GM19395 (cell line): ENCODE results near the gene ITK.
"Not testable (repeated sequence)": the region's sequence is repeated elsewhere in the genome, so short reads cannot be mapped to it uniquely, and the experiment has no call there.

ENCODE experiments used
- ATAC-seq: cut with Tn5 transposase; IDR thresholded peaks from one replicate; pipeline ENCODE4 v1.9.1; 2021; ENCODE audit warnings: mild to moderate bottlenecking, moderate library complexity; ENCODE audit not compliant: unreplicated experiment

The ITK gene

DNA sequence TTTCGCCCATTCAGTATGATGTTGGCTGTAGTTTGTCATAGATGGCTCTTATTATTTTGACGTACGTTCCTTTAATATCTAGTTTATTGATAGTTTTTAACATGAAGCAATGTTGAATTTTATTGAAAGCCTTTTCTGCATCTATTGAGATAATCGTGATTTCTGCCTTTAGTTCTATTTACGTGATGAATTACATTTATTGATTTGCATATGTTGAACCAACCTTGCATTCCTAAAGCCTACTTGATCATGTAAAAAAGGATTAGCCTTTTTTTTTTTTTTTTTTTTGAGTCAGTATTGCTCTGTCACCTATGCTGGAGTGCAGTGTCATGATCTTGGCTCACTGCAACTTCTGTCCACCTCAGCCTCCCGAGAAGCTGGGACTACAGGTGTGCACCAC, 25.1 kb downstream of the ITK start:
- ATAC-seq, result no peak

DNA sequence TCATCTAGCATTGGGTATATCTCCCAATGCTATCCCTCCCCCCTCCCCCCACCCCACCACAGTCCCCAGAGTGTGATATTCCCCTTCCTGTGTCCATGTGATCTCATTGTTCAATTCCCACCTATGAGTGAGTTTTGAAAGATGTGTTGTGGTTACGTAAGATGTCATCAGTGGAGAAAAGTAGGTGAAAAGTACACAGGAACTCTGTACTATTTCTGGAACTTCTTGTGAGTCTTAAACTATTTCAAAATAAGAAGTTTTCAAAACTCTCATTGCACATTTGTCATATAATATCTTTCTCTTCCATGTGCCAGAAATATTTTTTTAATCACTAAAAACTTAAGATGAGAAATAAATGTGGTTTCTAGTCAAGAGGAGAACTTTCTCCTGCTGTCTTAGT, 30.0 kb downstream of the ITK start:
- ATAC-seq, result not testable (repeated sequence)

DNA sequence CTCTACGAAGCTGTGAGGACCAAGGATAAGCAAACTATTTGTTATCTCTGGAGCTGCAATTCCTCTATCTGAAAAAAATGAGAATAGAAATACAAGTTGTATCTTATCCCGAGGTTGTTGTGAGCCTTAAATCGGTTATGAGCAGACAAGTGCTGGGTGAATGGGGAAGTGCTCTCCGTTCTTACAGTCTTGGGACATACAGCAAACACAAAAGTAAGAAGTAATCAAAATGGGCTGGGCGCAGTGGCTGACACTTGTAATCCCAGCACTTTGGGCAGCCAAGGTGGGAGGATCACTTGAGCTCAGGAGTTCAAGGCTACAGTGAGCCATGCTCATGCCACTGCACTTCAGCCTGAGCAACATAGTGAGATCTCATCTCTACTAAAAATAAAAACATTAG, 31.7 kb downstream of the ITK start:
- ATAC-seq, result no peak

DNA sequence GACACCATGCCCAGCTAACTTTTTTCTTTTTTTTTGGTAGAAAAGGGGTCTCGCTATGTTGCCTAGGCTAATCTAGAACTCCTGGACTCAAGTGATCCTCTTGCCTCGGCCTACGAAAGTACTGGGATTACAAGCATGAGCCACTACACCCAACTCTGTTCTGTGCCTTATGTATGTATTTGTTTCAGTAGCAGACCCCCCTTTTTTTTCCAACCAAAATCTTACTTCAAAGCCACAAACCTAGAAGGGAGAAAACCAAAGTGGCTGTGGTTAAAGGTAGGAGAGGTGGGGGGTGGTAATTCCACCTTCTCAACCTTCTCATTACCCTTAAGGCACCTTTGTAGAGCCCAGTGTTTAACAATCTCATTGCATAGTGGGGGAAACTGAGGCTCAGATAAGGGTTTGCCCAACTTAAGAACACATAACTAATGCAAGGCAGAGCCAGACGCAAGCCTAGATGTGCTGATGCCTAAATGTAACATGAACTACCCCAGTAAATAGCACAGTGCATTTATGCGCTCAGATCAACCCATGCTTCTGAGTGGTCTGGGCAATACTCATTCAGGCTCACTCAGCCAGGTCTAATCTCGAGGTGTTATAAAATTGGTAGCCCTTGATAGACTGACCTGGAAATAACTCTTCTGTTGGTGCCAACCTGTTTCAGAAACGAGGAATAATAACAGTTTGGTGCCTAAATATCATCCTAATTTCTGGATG, 33.0 kb downstream of the ITK start:
- ATAC-seq, result no peak

DNA sequence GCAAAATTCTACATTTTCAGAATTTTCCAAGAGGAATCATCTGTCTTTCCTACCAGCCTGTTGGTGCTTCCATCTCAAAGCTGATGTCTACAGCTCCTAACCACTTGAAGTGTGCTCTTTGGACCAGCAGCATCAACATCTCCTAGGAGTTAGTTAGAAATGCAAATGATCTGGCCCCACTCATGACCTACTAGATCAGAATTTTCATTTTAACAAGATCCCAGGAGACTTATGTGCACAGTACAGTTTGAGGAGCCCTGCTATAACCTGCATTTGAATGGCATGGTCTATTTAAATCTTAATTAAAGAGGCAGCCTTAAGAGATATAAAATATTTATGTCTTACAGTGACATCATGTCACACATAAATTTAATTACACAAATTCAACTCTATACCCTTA, 33.8 kb downstream of the ITK start:
- ATAC-seq, result no peak

DNA sequence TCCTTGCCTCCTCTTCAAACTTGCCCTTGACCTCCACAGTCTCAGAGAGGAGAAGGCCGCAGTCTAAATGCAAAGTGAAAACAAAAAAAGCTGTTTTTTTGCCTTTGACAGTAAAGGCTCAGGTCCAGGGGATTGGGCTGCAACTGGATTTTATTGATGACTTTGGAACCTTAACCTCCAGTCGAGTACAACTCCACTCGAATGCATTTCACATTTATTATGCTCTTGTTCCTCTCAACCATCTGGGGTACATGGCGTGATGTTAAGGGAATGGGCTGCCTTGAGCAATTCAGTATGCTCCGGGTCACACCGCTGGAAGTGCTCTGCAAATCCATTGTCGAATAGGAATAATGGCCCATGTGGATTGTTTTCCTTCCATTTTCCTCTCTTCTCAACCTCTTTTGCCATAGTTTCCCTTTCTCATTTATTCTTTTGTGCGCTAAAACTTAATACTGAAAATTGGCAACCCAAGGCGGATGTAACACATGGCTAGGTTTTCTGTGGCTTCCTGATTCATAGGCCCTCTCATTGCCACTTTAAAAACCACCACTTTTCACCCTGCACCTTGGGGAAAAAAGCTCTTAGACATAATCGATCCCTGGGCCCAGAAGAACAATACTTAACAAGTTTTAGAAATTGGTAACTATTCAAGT, 34.3 kb downstream of the ITK start:
- ATAC-seq, result peak; percentile 49

DNA sequence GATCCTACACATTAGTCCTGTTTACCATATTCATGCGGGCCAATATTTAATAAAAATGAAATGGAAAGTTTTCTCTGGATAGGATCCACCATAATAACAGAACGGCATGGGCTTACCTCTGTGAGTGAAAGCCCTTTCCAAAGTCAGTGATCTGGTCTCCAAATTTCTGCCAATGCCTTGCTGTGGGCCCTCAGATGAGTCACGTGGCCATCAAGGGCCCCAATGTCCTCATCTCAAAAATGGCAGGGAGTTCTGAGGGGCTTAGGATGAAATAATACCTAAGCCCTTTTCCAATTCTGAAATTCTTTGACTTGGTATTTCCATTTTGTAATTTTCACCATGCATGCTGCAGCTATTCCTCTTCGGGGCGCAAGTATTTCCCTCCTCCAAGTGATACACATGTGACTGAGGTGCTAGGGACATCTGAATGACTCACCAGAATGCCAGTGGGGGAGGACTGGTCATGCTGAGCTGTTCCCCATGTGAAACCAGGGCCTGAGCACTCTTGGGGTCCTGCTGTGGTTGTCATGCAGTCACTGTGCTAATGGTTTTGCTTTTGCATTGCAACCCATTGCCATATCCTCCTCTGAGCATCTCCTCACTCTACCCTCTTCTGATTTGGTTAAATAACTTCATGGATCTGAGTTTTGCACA, 35.0 kb downstream of the ITK start:
- ATAC-seq, result no peak

DNA sequence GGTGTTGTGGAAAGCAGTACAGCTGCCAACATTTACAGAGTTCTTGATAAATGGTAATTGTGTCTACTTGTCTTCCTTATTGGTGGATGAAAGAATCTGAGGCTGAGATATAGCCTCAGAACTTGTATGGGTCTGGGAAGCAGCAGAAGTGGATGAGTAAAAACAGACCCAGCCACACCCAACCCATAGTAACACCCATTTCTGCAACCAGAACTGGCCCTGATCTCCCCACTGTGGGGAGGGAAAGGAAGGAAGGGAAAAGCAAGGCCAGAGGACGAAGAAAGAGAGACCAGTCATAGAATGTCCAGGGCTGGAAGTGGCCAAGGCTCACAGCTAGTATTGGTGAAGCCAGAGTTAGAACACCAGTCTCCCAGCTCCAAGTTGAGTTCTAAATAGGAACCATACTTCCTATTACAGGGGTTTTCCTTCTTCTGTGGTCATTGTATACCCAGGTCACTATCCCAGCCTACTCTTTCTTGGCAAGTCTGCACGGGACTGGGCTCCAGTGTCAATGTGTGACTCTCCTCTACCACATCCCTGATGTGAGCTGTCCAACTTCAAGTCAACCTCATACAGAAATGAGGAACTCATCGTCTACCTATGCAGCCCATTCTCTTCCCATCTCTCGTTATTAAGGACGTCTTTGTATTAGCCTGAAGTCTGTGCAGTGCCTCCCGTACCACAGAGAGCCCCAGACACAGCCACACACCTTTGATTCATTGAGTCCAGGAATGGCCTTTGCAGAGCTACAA, 35.9 kb downstream of the ITK start:
- no peak for ATAC-seq

DNA sequence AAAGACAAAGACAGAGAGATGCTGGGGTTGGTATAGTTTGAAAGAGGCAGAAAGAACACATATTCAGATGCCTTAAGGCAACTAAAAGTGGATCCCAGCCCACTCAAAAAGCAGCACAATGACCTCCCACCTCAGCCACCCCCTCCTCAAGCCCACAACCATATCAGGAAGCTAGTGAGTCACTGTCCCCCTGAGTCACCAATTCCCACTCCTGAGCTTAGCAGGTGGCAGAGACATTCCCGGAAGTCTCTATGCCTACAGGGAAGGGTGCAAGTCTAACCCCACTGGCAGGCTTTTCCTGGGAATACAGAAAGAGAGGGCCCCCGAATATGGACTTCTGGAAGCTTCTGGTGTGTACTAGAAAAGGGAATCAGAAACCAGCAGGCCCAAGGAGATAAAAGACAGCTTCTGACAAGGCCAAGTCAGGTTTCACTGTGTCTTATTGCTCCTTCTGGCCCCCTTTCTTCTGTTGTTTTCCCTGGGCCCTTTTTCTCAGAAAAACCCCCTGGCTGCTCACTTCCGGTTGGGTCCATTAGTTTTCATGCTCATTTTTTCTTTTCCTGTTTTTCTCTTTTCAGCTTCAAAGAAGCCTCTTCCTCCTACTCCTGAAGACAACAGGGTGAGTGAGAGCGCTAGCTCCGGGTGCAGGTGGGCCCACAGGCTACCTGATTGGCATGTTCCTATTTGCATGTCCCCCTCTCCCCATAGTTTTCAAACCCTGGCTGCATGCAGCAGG, 36.8 kb downstream of the ITK start:
- ATAC-seq, result no peak

DNA sequence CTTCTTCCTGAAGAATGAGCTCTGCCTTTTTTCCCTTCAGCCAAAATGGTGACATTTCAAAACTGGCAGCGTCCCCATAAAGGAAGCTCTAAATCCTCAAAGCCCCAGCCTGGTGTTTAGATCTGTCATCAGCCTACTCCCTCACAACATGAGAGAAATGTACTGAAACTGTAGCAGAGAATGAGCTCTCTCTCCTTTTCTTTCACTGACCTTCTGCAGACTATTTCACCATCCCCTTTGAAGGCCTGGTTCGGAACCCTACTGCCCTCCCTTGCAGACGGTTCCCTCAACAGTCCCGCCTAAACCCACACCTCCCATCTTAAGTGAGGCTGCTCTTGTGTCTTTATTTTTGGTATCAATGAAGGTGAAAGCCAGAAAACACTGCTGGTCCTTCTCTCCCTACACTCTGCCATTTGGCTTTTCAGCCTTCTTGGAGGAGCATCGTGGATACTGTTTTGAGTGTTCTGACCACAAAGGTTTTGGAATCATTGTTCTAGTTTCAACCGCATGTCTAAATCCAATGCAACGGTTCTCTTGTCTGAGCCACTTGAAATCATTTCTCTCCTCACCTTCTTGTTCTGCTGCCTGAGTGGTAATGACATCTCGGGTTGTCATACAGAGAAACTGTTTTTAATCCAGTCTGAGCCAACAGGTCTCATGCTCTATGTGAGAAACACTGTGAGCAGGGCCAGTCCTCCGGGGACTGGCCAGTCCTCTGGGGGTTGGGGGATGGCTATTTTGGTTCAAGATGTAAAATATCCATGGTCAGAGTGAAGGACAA, 39.0 kb downstream of the ITK start:
- ATAC-seq, result peak; percentile 74

DNA sequence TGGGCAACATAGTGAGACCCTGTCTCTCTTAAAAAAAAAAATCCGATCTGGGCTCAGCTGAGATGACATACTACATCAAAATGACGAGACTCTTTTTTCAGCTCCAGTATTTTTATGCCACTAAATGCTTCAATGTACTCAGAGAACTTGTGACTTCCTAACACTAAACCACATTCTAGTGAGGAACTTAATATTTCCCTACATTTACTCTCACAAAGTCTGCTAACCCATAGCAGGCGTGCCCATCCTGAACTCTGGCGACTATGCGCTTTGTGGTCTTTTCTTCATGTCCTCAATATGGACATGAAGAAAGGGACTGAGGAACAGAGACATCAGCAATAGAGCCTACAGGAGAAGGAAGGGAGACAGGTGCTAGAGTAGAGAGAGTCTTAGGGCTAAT, 41.3 kb downstream of the ITK start:
- no peak for ATAC-seq

DNA sequence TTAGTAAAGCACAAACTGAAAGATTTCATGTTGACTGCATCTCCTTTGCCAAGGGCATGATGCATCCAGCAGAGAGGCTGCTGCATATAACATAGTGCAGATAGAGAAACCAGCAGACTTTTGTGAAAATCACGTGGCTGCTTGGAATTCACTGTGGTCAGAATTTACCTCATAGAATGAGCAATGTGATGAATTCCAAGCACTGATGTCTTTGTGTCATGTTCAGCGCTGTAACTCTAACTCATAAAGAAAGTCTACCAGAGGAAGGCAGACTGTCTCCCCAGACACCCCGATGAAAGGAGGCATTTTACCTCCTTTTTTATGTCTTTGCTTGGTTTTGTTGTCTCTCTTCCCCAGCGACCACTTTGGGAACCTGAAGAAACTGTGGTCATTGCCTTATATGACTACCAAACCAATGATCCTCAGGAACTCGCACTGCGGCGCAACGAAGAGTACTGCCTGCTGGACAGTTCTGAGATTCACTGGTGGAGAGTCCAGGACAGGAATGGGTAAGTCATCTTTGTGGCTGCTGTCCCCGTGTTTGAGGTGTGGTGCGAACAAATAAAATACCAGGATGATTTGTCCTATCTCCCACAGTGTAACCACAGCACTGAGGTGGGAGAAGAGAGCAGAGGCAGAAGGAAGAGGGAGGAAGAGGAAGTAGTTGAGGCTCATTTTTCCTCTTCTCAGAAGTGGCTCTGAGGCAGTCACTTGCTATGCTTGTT, 42.0 kb downstream of the ITK start:
- ATAC-seq, result no peak

DNA sequence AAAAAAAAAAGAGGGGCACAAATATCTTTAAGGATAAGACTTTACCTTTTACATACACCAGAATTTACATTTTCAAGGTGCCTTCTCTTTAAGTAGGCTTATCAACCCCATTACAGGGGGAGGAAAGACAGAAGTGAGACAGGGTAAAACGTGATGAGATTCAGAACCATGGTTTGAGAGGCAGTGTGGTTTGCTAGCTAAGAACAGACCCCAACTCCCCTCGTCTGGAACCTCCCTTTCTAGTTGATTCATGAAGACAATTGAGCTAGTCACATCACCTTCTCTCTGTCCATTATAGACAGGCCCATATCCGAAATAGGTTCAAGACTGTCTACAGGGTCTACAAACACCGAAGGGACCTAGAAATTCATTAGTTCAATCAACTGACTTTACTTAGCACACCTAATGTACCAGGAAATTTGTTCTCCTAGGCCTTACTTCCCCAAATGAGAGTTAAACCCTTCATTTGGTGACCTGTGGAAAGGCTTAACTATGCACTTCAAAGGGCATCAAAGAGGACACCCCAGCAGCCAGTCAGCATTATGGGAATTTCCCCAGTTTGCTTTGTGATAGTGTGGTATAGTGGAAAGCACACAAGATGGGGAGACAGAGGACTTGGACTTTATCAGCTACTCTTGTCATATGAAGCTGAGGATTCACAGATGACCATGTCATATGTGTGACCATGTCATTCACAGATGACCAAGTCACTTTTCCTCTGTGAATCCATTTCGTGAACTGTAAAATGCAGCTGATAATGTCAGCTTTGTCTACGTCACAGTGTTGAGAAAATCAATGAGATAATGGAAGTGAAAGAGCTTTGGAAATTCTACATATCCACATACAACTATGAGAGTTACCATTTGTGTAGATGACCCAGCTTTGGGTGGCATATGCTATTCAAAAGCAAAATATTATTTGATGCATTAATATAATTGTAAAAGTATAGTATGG, 45.1 kb downstream of the ITK start:
- ATAC-seq, result no peak

DNA sequence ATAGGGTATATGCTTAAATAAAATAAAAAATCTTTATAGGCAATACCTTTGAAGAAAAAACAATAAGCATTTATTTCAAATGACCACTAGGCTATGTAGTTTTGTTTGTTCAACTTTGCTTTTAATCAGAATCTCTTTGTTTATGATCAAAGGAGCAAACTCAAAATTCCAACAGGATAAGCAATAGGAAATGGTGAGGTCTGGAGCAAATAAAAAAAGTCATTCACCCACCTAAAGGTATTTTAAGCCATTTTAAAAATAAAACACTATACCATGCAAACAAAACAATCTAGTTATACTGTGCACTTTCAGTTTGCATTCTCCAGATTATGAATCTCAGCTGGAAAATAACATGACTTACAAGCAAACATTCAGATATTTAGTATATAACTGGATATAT, 50.0 kb downstream of the ITK start:
- ATAC-seq, result no peak

DNA sequence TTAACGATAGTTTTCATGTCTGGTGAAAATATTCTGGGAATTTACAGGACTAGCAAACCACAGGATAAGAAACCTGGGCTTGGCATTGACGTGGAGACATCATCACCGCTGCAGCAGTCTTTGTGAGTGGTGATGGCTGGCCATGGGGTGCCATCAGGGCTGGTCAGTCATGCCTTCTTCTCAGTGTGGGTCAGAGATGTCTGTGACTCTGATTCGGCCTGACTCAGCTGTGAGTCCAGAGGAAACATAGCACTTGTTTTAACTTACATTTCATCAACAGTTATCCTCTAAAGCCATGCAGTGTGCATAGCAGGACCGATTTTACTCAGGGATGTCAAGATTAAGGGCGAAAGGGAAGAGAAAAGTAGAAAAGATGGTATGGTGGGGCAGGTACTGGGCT, 52.1 kb downstream of the ITK start:
- ATAC-seq, result no peak

DNA sequence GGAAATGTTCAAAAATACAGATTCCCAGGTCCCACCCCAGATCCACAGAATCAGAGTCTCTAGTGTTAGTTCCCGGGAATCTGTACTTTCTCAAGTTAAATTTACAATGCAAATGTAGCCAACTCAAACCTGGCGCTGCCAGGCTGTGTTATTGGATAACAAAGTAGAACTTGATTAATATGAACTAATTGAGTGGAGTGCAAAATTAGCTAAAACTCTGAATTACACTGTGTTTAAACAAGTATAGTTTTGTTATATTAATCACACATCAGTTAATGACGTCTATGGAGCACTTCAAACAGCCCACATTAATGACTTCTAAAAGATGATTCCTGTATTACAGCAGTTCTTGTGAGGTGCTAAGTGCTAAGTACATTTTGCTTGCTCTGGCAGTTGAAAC, 52.9 kb downstream of the ITK start:
- no peak for ATAC-seq

DNA sequence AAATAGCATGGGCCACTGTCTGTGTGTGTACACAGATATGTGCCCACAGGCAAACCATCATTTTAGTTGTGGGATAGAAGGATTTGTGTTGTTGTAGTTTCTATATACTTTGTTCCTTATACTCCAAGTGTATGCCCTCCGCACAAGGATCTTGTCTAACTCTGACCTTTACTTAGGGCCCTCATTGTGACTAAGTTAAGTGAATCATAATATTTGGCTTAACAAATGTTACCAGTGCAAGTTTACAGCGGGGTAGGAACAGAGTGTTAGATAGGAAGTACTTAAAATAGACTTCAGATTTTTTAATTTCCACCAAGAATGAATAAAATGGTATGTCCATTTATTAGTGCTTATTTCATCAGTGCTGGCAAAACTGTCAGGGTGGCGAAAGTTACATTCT, 55.8 kb downstream of the ITK start:
- no peak for ATAC-seq

DNA sequence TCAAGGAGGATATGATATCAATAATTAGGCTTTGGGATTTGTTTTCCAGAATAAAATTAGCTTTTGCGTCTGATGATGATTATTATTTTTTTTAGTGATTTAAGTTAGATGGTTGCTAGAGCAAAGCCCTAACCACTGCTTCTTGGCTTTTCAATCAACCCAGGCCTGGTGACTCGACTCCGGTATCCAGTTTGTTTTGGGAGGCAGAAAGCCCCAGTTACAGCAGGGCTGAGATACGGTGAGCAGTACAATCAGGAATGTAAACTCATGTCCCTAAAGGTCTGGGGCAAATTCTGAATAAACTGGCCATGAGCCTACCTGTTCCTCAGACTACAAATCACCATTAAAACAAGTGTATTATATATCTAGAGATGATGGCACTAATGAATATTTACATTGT, 60.8 kb downstream of the ITK start:
- no peak for ATAC-seq
